Measurements from ENCODE around the gene RHPN2. TPM values are rescaled to one million over a fixed set of nuclear protein-coding genes. Genes with fewer than 3 reads are reported as not detected.

The RHPN2 gene
- total and polyA plus RNA-seq, 2 of the 13 experiments (the other 11 are each of a cell fraction or from before 2014, with no cell fraction given), result 20.3 to 48.0 TPM

GRCh38 chr19:33098055-33098534 lies 33.4 kb upstream of the RHPN2 start (continued):
- TF ChIP-seq, protein P1, sequence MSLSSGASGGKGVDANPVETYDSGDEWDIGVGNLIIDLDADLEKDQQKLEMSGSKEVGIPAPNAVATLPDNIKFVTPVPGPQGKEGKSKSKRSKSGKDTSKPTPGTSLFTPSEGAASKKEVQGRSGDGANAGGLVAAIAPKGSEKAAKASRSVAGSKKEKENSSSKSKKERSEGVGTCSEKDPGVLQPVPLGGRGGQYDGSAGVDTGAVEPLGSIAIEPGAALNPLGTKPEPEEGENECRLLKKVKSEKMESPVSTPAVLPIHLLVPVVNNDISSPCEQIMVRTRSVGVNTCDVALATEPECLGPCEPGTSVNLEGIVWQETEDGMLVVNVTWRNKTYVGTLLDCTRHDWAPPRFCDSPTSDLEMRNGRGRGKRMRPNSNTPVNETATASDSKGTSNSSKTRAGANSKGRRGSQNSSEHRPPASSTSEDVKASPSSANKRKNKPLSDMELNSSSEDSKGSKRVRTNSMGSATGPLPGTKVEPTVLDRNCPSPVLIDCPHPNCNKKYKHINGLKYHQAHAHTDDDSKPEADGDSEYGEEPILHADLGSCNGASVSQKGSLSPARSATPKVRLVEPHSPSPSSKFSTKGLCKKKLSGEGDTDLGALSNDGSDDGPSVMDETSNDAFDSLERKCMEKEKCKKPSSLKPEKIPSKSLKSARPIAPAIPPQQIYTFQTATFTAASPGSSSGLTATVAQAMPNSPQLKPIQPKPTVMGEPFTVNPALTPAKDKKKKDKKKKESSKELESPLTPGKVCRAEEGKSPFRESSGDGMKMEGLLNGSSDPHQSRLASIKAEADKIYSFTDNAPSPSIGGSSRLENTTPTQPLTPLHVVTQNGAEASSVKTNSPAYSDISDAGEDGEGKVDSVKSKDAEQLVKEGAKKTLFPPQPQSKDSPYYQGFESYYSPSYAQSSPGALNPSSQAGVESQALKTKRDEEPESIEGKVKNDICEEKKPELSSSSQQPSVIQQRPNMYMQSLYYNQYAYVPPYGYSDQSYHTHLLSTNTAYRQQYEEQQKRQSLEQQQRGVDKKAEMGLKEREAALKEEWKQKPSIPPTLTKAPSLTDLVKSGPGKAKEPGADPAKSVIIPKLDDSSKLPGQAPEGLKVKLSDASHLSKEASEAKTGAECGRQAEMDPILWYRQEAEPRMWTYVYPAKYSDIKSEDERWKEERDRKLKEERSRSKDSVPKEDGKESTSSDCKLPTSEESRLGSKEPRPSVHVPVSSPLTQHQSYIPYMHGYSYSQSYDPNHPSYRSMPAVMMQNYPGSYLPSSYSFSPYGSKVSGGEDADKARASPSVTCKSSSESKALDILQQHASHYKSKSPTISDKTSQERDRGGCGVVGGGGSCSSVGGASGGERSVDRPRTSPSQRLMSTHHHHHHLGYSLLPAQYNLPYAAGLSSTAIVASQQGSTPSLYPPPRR (CRISPR knock-in tag; IDR thresholded peaks at IDR 0.05; ENCODE audit: borderline replicate concordance), result peak; percentile 62; the same call in 1 of the 2 replicates
- TF ChIP-seq MIER3 (CRISPR knock-in tag; IDR thresholded peaks at IDR 0.05; ENCODE audit: borderline replicate concordance), result peak; percentile 62; the same call in 1 of the 2 replicates
- 0 out of 2 replicates have a peak, but pooled peaks have one; percentile 25 for TF ChIP-seq RERE (CRISPR knock-in tag; IDR thresholded peaks at IDR 0.05; ENCODE audit: low read depth)
- TF ChIP-seq HINFP (CRISPR knock-in tag; IDR thresholded peaks at IDR 0.05; ENCODE audit: low read depth), result no peak
- TF ChIP-seq NR2F2 (IDR thresholded peaks at IDR 0.05; ENCODE audit: borderline replicate concordance, low read depth), result peak; percentile 92
- TF ChIP-seq SIN3A (IDR thresholded peaks at IDR 0.05; ENCODE audit: borderline replicate concordance, low read depth, low read length), result peak; percentile 52; the same call in 1 of the 2 replicates
- peak; percentile 66 for TF ChIP-seq MED1 (CRISPR knock-in tag; IDR thresholded peaks at IDR 0.05)
- TF ChIP-seq HDAC2 (CRISPR knock-in tag; IDR thresholded peaks at IDR 0.05), result peak; percentile 68
- TF ChIP-seq POLR2AphosphoS2 (IDR thresholded peaks at IDR 0.05; ENCODE audit: low read depth, low read length), result no peak
- peak; percentile 79 for TF ChIP-seq NFIC (IDR thresholded peaks at IDR 0.05; ENCODE audit: low read length)
- TF ChIP-seq ZNF710 (CRISPR knock-in tag; IDR thresholded peaks at IDR 0.05; ENCODE audit: borderline replicate concordance), result 0 out of 2 replicates have a peak, but pooled peaks have one; percentile 37
- no peak for TF ChIP-seq ZNF414 (CRISPR knock-in tag; IDR thresholded peaks at IDR 0.05)
- TF ChIP-seq RCOR2 (CRISPR knock-in tag; IDR thresholded peaks at IDR 0.05), result peak; percentile 48; the same call in 1 of the 2 replicates
- peak; percentile 47; the same call in 1 of the 2 replicates for TF ChIP-seq ZNF746 (CRISPR knock-in tag; IDR thresholded peaks at IDR 0.05)
- 0 out of 2 replicates have a peak, but pooled peaks have one; percentile 35 for TF ChIP-seq TARDBP (CRISPR knock-in tag; IDR thresholded peaks at IDR 0.05)

All from HepG2 (cell line).